Duodenal mucosa (tissue), 2 donors: Measurements from ENCODE around the gene CXXC5.

Source experiments
- H3K27ac ChIP-seq: one replicate; pipeline ENCODE4 v1.7.0; 2013; ENCODE audit warnings: low read depth, low read length
- H3K27me3 ChIP-seq, 2 donors: one replicate each; pipeline ENCODE4 v1.7.0; 2013; ENCODE audit warnings: low read length in 2 of 2, control low read depth in 1 of 2; ENCODE audit not compliant: insufficient read depth in 2 of 2, control insufficient read depth in 1 of 2
- H3K36me3 ChIP-seq, 2 donors: one replicate each; pipeline ENCODE4 v1.7.0; 2013; ENCODE audit warnings: low read length in 2 of 2, control low read depth in 1 of 2; ENCODE audit not compliant: insufficient read depth in 2 of 2, control insufficient read depth in 1 of 2
- H3K4me1 ChIP-seq, 2 donors: one replicate each; pipeline ENCODE4 v1.7.0; 2013; ENCODE audit warnings: low read length in 2 of 2, control low read depth in 1 of 2; ENCODE audit not compliant: insufficient read depth in 2 of 2, control insufficient read depth in 1 of 2
- H3K4me3 ChIP-seq, 2 donors: one replicate each; pipeline ENCODE4 v1.7.0; 2013; ENCODE audit warnings: low read length in 2 of 2, low read depth in 1 of 2
- H3K9ac ChIP-seq, 2 donors: one replicate each; pipeline ENCODE4 v1.7.0; 2013; ENCODE audit warnings: low read length in 2 of 2, low read depth in 1 of 2
- H3K9me3 ChIP-seq, 2 donors: one replicate each; pipeline ENCODE4 v1.7.0; 2013; ENCODE audit warnings: low read length in 2 of 2, control low read depth in 1 of 2; ENCODE audit not compliant: control insufficient read depth in 1 of 2

CXXC5 gene

DNA sequence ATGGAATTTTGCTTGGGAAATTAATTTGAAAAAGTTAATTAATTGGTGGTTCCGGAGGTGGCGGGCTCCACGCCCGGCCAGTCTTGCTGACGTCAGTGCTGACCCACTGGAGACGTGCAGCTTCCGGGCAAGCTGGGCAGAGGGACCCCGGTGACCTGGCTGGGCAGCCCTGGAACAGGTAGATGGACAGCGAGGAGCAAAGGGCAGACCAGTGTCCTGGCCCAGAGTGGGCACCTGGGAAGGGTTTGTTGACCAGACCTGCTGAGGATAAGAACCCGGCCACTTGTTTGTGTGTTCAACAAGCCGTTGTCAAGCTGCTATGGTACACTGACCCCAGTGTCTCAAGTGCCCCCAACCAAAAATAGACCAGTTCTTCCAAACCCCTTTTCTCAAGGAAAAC is 17.5 kb downstream of the CXXC5 start:
- no peak overlapping the region for H3K9ac ChIP-seq
- H3K27me3 ChIP-seq = no peaks in the 10 kb centered on the region
- peaks cover 43 to 48% of the 10 kb centered on the region in 2 donors for H3K4me1 ChIP-seq
- no peaks in the 10 kb centered on the region for H3K9me3 ChIP-seq
- H3K36me3 ChIP-seq = peaks cover 0 to 3% of the 10 kb centered on the region in 2 donors
- no peak overlapping the region for H3K4me3 ChIP-seq
- H3K27ac ChIP-seq = no peak overlapping the region

DNA sequence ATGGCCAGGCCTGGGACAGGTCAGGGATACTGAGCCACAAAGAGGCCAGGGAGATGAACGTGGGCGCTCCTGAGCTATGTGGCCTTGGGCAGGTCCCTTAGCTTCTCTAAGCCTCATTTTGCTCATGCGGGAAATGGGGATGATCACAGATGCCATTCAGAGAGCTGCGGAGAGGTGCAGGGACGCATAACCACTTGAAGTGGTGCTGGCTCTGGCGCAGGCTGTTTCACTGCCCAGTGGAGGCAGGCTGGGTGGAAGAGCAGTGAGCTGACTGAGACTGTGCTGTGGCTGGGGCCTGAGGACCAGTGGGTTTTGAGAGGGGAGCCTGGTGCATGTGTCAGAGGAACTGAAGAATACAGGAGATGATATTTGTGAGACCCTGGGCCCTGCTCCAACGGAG is 18.4 kb downstream of the CXXC5 start:
- Histone ChIP-seq H3K27ac (no peak overlapping the region), H3K4me3 (no peak overlapping the region), H3K9ac (peak overlapping the region in 1 of 2 donors; percentile 20), H3K9me3 (no peaks in the 10 kb centered on the region), H3K4me1 (peaks cover 42 to 49% of the 10 kb centered on the region in 2 donors), H3K36me3 (peaks cover 0 to 3% of the 10 kb centered on the region in 2 donors), H3K27me3 (no peaks in the 10 kb centered on the region)

DNA sequence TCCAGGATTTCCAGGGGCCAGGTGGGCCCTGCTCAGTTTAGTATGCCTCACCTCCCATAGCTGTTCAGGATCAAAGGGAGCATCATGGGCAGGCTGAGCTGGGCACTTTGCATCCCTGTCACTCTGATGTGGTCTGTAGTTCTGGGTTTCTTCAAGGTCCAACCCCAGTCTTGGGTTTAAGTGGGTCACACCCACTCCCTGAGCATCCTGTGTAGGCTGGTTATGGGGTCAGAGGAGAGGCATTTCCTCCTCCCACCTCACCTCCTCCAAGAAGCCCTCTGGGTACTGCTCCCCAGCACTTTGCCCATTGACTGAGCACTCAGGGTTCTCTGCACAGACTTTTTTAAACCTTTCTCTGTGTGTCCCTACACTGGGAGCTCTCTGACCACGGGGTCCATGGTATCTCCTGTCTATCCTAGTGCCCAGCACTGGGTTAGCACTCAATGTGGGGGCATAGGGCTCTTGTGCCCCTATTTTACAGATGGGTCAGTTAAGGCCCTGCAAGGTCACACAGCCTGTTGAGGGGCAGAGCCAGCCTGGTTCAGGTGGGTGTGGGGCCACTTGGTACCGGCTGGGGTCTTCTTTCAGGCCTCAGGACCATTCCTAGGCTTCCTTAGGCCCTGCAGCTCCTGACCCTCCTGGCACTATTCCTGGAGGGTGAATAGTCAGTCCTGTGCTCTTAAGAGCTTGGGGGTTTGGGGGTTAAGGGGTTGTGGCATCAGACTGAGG is 19.0 kb downstream of the CXXC5 start:
- peak overlapping the region; percentile 66 to 74 for H3K4me3 ChIP-seq
- peak overlapping the region; percentile 79 for H3K27ac ChIP-seq
- H3K9me3 ChIP-seq = no peaks in the 10 kb centered on the region
- H3K36me3 ChIP-seq = peaks cover 0 to 3% of the 10 kb centered on the region in 2 donors
- H3K9ac ChIP-seq = peak overlapping the region; percentile 20 to 69
- no peaks in the 10 kb centered on the region for H3K27me3 ChIP-seq
- peaks cover 40 to 46% of the 10 kb centered on the region in 2 donors for H3K4me1 ChIP-seq

DNA sequence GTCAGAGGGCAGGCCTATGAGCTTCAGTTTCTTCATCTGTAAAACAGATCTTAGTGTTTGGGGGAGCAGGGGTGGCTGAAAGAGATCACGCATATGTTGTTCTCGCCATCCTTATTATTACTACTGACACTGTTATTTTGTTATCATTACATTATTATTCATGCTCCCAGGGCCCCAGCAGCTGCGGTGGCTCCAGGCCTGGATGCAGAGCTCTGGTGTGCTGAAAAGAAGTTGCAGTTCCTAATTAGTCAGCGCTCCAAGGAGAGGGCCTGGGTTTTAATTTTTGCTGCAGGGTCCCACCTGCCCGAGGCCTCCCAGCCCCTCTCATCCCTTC is 19.5 kb downstream of the CXXC5 start:
- Histone ChIP-seq H3K4me1 (peaks cover 40 to 51% of the 10 kb centered on the region in 2 donors), H3K9ac (peak overlapping the region; percentile 69 to 70), H3K4me3 (peak overlapping the region; percentile 66 to 74), H3K36me3 (peaks cover 0 to 3% of the 10 kb centered on the region in 2 donors), H3K27ac (peak overlapping the region; percentile 79), H3K9me3 (no peaks in the 10 kb centered on the region), H3K27me3 (no peaks in the 10 kb centered on the region)

DNA sequence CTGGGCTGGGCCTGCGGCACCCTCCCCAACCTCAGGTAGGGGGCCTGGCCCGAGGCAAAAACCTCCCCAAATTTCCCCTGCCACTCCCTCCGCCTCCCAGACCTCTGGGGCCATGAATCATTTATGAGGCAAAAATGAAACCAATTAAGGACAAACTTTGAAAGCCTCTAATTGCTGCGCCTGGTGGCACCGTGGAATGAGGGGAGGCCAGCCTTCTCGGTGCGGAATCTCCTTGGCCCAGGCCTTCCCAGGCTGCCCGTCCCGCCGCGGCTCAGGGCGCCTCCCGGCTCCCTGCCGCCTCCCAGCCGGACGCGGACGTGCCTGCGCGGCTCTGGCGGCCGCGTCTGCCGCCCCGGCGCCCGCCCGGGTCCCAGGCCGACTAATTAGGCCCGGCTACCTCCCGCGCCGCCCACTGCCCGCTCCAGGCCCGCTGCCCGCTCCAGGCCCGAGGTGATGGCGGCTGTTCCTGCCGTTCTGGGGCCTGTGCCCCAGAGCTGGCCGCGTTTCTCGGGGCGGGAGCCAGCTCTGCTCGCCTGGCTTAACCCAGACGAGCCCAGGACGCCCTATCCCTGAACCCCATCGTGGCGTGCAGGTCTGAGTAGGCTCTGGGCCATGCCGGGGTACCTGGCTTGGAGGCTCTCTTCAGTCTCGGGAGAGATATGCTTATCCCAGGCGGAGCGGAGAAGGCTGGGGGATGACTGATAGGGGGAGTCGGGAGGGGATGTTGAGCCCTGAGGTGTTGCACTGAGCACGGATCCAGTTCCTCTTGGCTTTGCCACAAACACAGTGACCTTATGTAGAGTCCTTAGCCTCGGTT is 20.1 kb downstream of the CXXC5 start:
- peaks cover 40 to 51% of the 10 kb centered on the region in 2 donors for H3K4me1 ChIP-seq
- peak overlapping the region; percentile 66 to 74 for H3K4me3 ChIP-seq
- H3K36me3 ChIP-seq = peaks cover 0 to 3% of the 10 kb centered on the region in 2 donors
- peak overlapping the region; percentile 79 for H3K27ac ChIP-seq
- H3K9me3 ChIP-seq = no peaks in the 10 kb centered on the region
- peak overlapping the region; percentile 69 to 70 for H3K9ac ChIP-seq
- no peaks in the 10 kb centered on the region for H3K27me3 ChIP-seq

DNA sequence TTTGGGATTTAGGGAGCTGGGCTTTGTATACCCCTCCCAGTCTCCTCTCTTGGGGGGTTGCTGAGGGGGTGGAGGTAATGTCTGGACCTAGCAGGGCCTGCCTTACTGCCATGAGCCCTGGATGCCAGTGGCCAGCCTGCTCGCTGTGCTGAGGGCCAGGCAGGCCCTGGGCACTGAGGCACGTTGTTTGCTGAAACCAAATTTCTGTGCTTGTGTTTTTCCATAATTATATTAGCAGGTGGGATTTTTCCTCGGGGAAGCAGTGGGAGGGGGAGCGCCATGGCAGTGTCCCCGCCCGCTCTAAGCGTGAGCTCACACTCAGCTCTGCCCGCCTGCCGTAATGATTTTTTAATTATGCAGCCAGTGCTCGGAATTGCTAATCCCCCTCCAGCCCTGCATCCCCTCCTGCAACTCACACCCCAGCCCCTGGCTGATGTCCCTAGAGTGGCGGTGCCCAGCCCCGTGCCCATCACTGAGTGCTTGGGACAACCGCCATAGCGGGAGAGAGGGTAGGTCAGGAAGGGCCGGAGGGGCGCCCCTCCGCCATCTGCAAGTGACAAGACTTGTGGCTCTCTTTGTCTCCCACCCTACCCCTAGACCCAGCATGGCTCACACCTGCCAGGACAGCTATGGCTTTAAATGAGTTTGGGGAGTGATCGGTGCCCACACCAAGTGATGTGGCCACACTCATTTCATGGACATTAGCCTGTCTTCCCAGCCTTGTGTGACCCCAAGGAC is 20.9 kb downstream of the CXXC5 start:
- H3K4me3 ChIP-seq = peak overlapping the region; percentile 66 to 74
- no peaks in the 10 kb centered on the region for H3K9me3 ChIP-seq
- H3K27ac ChIP-seq = peak overlapping the region; percentile 79
- no peaks in the 10 kb centered on the region for H3K27me3 ChIP-seq
- H3K9ac ChIP-seq = peak overlapping the region; percentile 6 to 70
- H3K4me1 ChIP-seq = peaks cover 40 to 51% of the 10 kb centered on the region in 2 donors
- H3K36me3 ChIP-seq = peaks cover 0 to 3% of the 10 kb centered on the region in 2 donors

DNA sequence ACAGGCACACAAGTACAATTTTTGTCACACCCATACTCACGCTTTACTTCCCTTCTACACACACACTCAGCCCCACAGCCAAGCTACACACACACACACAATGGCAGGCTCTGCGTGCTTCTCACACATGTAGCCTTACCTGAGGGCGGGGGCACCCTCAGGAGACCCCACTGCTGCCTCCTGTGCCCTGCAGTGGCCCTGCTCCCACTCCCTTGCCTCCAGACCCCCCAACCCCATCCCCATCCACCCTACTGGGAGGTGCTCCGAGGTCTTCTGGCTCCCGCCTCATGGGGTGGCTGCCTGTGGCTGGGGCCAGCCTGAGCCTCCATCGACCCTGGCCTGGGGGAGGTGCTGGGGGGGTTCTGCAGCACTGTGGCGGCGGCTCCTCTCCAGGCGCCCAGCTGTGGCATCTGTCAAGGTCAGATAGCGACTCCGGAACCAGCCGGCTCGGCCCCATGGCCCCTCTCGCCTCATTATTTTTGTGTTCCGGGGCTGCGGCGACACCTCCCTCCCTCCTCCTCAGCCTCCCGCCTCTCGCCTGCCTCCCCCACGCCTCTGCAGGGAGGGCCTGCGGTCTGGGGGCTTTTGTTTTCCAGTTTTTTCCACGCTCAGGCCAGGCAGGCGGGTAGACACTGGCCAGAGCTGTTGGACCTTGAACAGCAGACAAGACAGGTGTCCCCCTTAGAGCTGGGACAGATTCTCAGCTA is 21.7 kb downstream of the CXXC5 start:
- peak overlapping the region; percentile 5 for H3K27ac ChIP-seq
- peak overlapping the region in 1 of 2 donors; percentile 6 for H3K9ac ChIP-seq
- no peaks in the 10 kb centered on the region for H3K27me3 ChIP-seq
- H3K4me3 ChIP-seq = peak overlapping the region in 1 of 2 donors; percentile 74
- H3K4me1 ChIP-seq = peaks cover 40 to 51% of the 10 kb centered on the region in 2 donors
- peaks cover 0 to 1% of the 10 kb centered on the region in 2 donors for H3K36me3 ChIP-seq
- H3K9me3 ChIP-seq = no peaks in the 10 kb centered on the region

DNA sequence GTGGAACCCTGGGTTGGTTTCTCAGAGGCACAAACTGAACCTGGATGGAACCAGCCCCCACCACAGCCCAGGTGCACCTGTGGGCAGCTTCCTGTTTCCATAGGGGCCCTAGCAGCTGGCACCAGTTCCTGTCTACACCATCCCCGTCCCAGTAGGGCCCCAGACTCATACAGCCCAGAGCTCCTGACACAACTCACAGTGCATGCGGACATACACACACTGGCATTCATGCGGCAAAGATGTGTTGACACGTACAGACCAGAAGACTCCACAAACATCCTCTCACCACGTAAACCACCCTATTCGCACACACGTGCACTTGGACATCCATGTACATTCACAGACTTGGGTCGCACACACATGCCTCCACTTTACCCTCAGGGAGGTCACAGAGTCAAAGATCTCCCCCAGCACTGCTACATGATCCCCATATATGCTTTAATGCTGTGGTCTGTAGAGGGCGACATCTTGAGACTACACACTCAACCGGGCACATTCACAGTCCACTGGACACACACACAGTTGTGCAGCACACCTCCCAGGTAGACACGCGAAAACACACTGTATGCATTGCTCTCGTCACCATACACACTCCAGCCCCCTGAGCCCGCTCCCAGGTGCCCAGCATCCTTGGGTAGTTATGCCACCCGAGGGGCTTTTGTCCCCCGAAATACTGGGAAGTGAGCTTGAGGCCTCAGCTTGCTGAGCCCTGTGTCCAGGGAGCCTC is 22.4 kb downstream of the CXXC5 start:
- Histone ChIP-seq H3K4me3 (peak overlapping the region in 1 of 2 donors; percentile 13), H3K36me3 (no peaks in the 10 kb centered on the region), H3K9ac (no peak overlapping the region), H3K9me3 (no peaks in the 10 kb centered on the region), H3K4me1 (peaks cover 40 to 51% of the 10 kb centered on the region in 2 donors), H3K27me3 (no peaks in the 10 kb centered on the region), H3K27ac (peak overlapping the region; percentile 5)
